ENCODE data around the gene RGS7. TPM values are rescaled to one million over a fixed set of nuclear protein-coding genes. Genes with fewer than 3 reads are reported as not detected.

RGS7 gene
- total RNA-seq, 1 donor from 2014 or later = 2.5 TPM

DNA sequence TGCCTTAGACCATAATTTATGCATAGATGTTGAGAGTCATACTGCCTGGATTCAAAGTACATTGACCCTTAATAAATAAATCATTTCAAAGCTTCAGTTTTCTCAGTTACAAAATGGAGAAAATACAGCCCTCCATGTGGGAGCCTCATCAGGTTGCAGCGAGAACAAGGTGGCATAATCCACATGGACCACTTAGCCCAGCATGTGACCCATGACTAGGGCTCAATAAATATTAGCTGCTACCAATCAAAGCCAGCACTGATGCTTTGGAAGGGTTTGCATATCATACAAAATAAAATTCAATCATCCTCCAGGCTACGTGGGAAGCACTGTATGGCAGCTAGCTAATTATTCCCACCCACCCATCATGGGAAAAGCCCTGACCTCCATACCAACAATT, 33.5 kb upstream of the RGS7 start:
- H3K27me3 Mint-ChIP-seq = peaks cover 5% of the 10 kb centered on the region
- TF ChIP-seq, protein P1, sequence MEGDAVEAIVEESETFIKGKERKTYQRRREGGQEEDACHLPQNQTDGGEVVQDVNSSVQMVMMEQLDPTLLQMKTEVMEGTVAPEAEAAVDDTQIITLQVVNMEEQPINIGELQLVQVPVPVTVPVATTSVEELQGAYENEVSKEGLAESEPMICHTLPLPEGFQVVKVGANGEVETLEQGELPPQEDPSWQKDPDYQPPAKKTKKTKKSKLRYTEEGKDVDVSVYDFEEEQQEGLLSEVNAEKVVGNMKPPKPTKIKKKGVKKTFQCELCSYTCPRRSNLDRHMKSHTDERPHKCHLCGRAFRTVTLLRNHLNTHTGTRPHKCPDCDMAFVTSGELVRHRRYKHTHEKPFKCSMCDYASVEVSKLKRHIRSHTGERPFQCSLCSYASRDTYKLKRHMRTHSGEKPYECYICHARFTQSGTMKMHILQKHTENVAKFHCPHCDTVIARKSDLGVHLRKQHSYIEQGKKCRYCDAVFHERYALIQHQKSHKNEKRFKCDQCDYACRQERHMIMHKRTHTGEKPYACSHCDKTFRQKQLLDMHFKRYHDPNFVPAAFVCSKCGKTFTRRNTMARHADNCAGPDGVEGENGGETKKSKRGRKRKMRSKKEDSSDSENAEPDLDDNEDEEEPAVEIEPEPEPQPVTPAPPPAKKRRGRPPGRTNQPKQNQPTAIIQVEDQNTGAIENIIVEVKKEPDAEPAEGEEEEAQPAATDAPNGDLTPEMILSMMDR (conservative IDR thresholded peaks at IDR 0.05) = no peak
- no peaks in the 10 kb centered on the region for H3K36me3 Mint-ChIP-seq
- H3K4me3 Mint-ChIP-seq = no peak overlapping the region
- H3K4me1 Mint-ChIP-seq (ENCODE audit: unreplicated experiment) = peaks cover 4% of the 10 kb centered on the region
- H3K27ac Mint-ChIP-seq = no peak overlapping the region
- no peaks in the 10 kb centered on the region for H3K9me3 Mint-ChIP-seq
- no peak for DNase-seq (ENCODE audit: extremely low spot score, unreplicated experiment)

DNA sequence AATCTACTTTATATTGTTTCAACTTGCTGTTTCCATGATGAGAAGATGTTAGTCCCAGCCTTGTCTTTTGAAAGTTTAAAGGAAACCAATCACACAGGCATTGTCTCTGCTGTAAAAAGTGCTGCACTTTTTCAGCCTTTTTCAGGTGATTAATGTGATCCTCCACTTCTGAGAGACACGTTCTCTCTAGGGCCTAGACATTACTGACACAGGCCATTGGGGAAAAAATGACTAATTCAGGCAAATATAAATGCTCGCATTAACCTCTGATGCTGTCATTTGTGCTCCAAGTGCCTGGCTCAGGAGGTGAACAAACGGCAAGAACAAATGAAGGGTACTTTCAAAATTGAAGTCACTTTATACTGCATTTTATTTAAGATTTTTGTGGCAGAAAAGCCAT, 32.4 kb upstream of the RGS7 start:
- no peak overlapping the region for H3K27ac Mint-ChIP-seq
- H3K27me3 Mint-ChIP-seq = peaks cover 5% of the 10 kb centered on the region
- no peak overlapping the region for H3K4me3 Mint-ChIP-seq
- no peak for DNase-seq (ENCODE audit: extremely low spot score, unreplicated experiment)
- peaks cover 4% of the 10 kb centered on the region for H3K4me1 Mint-ChIP-seq (ENCODE audit: unreplicated experiment)
- H3K9me3 Mint-ChIP-seq = no peaks in the 10 kb centered on the region
- H3K36me3 Mint-ChIP-seq = no peaks in the 10 kb centered on the region
- TF ChIP-seq, protein P1 (conservative IDR thresholded peaks at IDR 0.05) = no peak

DNA sequence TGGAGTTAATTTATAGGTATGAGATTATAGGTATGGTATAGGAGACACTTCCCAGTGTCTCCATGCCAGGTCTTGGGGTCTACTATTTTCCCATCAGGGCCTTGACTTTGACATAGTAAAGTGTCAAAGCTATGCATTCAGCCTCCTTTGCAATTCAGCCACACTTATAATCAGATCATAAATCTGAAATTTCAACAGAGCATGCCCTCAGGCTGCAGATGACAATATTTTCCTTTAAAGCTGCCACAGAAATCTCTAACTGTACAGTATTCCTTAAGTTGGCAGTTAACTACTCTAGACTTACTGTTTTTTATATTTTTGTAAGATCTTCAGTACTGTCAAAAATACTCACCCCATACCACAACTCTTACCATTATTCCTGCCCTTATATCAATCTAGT, 30.2 kb upstream of the RGS7 start:
- H3K9me3 Mint-ChIP-seq = peaks cover under 1% of the 10 kb centered on the region
- H3K27me3 Mint-ChIP-seq = peaks cover 5% of the 10 kb centered on the region
- no peak for DNase-seq (ENCODE audit: extremely low spot score, unreplicated experiment)
- H3K4me1 Mint-ChIP-seq (ENCODE audit: unreplicated experiment) = peaks cover 4% of the 10 kb centered on the region
- no peak overlapping the region for H3K4me3 Mint-ChIP-seq
- H3K27ac Mint-ChIP-seq = no peak overlapping the region
- no peaks in the 10 kb centered on the region for H3K36me3 Mint-ChIP-seq
- TF ChIP-seq, protein P1 (conservative IDR thresholded peaks at IDR 0.05) = no peak

DNA sequence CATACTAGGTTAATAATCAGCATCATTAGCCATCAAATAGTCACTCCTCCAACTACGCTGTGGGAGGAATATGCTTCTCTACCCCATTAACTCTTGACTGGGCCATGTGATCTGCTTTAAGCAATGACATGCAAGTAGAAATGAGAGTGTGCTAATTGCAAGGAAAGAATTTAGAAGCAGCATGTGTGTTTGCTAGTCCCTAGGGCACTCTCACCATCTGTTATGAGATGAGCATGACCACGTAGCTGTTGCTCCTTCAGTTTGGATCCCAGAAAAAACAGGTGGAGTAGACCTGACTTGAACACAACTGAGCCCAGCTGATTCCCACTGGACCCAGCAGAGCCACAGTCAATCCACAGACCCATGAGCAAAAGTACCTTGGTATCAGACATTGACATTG, 19.7 kb upstream of the RGS7 start:
- no peaks in the 10 kb centered on the region for H3K27me3 Mint-ChIP-seq
- no peak for DNase-seq (ENCODE audit: extremely low spot score, unreplicated experiment)
- H3K4me1 Mint-ChIP-seq (ENCODE audit: unreplicated experiment) = no peaks in the 10 kb centered on the region
- H3K36me3 Mint-ChIP-seq = no peaks in the 10 kb centered on the region
- TF ChIP-seq, protein P1 (conservative IDR thresholded peaks at IDR 0.05) = no peak
- H3K27ac Mint-ChIP-seq = no peak overlapping the region
- H3K9me3 Mint-ChIP-seq = peaks cover 2% of the 10 kb centered on the region
- H3K4me3 Mint-ChIP-seq = no peak overlapping the region

DNA sequence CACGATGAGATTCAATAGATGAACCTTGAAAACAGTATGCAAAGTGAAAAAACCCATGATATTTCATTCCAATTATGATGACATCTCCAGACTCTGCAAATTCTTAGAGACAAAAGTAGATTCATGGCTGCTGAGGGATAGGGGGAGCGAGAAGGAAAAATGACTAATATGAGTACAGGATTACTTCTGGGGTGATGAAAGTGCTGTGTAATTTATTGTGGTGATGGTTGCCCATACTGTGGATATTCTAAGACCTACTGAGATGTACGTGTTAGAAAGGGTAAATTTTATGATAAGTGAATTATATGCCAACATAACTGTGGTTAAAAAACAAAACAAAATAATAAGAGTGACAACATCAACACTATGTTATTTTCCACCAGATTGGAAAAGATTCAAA, 18.9 kb upstream of the RGS7 start:
- no peaks in the 10 kb centered on the region for H3K36me3 Mint-ChIP-seq

More for the DNA sequence above, 18.9 kb upstream of the RGS7 start:
- DNase-seq (ENCODE audit: extremely low spot score, unreplicated experiment) = no peak
- no peaks in the 10 kb centered on the region for H3K27me3 Mint-ChIP-seq
- no peaks in the 10 kb centered on the region for H3K9me3 Mint-ChIP-seq
- H3K4me3 Mint-ChIP-seq = no peak overlapping the region
- no peaks in the 10 kb centered on the region for H3K4me1 Mint-ChIP-seq (ENCODE audit: unreplicated experiment)
- no peak overlapping the region for H3K27ac Mint-ChIP-seq
- TF ChIP-seq, protein P1 (conservative IDR thresholded peaks at IDR 0.05) = no peak
